ENCODE data around the gene DOCK6.

GRCh38 chr19:11240008-11240444 lies 22.3 kb downstream of the DOCK6 start:
- TF ChIP-seq CTCF (IDR thresholded peaks at IDR 0.05 in 2 of 3, conservative IDR thresholded peaks at IDR 0.05 in 1 of 3; ENCODE audit: borderline replicate concordance in 1 of 3, insufficient read depth in 1 of 3, low read depth in 2 of 3, low read length in 2 of 3) (no peak), POLR2AphosphoS5 (IDR thresholded peaks at IDR 0.05; ENCODE audit: low read depth, low read length) (no peak), CEBPB (IDR thresholded peaks at IDR 0.05; ENCODE audit: low read depth) (no peak), YY1 (IDR thresholded peaks at IDR 0.05; ENCODE audit: extremely low read depth, insufficient replicate concordance, low read depth, low read length) (no peak), ZFX (IDR thresholded peaks at IDR 0.05) (no peak), ZNF274 (IDR thresholded peaks at IDR 0.05; ENCODE audit: low read depth, low read length) (no peak), EZH2 (IDR thresholded peaks at IDR 0.05) (no peak), MAX (IDR thresholded peaks at IDR 0.05) (no peak), POLR2A (IDR thresholded peaks at IDR 0.05; ENCODE audit: borderline replicate concordance, extremely low read depth, insufficient read depth, insufficient read length) (no peak), SRF (IDR thresholded peaks at IDR 0.05; ENCODE audit: low read depth) (no peak), TCF7L2 (IDR thresholded peaks at IDR 0.05; ENCODE audit: borderline replicate concordance, extremely low read depth, insufficient read depth, insufficient read length) (no peak), REST (IDR thresholded peaks at IDR 0.05; ENCODE audit: low read depth) (no peak)
